Coronary artery (tissue), 2 donors: Measurements from ENCODE around the gene RYR3.

Experiments
- DNase-seq: peaks from one replicate; pipeline ENCODE4 v3.0.0-alpha.2; 2017; ENCODE audit warnings: low spot score
- H3K27ac ChIP-seq, 2 donors: fragments of 200-600 bp; sonication (generic); one replicate each; pipeline ENCODE4 v1.5.1; 2016 to 2019
- H3K4me3 ChIP-seq: fragments of 200-600 bp; sonication (generic); 2 replicates; pipeline ENCODE4 v1.5.1; 2016; ENCODE audit warnings: mild to moderate bottlenecking, moderate library complexity
- CTCF ChIP-seq: fragments of 200-600 bp; sonication (generic); IDR thresholded peaks from one replicate; pipeline ENCODE4 v1.5.1; 2019; ENCODE audit warnings: antibody characterized with exemption

Gene RYR3

DNA sequence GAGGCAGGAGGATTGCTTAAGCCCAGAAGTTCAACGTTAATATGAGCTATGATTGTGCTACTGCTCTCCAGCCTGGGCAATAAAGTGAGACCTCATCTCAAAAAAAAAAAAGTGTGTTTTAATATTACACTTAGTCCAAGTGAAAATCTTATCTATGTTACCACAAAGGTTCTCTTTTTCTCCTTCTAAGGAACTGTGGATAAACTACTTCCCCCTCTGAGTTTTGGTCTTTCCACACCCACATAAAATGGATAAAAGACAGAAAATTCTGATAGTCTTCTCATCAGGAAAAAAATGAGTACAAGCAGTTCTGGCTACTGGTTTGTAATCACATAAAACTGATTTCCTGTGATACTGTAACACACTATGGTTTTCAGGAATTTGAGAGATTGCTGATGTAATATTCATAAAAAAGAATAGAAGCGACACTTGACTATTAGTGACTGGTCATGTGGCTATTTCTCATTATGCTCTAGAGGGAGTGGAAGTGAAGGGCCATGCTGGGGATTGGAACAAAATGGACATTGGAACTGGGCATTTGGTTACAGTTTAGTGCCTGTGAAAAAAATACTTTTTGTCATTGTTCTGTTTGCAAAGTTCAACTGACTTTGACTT is 68.2 kb downstream of the RYR3 start:
- DNase-seq: no peak
- Histone ChIP-seq H3K27ac (no peak overlapping the region), H3K4me3 (no peak overlapping the region)
- no peak for TF ChIP-seq CTCF

DNA sequence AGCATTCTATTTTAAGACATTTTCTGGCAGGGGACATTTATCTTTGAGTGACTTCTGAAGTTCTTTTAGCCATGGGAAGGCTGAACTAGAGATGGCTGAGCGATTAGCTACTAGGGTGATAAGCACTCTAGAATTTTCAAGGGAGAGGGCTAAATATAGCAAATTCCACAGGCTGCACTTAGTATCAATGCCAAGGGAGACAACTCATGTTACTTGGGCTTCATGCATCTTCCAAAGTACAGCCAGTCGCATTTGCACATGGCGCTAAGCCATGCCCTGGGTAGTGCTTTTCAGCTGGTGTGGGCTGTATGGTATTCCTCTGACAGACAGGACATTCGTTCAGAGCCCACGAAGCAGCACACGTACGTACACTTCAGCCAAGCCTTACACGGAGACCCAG is 69.6 kb downstream of the RYR3 start:
- TF ChIP-seq CTCF: no peak
- no peak overlapping the region for H3K4me3 ChIP-seq
- no peak overlapping the region for H3K27ac ChIP-seq
- DNase-seq: no peak

DNA sequence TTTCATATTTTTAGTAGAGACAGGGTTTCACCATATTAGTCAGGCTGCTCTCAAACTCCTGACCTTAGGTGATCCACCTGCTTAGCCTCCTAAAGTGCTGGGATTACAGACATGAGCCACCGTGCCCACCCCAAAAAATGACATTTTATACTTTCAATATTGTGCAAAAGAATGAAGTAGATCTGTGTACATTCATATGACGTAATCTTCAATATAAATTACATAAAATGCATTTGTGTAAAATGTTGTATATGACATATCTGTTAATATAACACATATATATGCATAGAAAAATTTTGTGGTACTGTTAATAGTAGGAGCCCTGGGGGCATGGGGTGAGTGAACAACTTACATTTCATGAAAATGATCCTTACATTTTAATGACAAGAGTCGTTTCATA is 71.7 kb downstream of the RYR3 start:
- no peak for TF ChIP-seq CTCF
- Histone ChIP-seq H3K4me3 (no peak overlapping the region), H3K27ac (no peak overlapping the region)
- DNase-seq: no peak

DNA sequence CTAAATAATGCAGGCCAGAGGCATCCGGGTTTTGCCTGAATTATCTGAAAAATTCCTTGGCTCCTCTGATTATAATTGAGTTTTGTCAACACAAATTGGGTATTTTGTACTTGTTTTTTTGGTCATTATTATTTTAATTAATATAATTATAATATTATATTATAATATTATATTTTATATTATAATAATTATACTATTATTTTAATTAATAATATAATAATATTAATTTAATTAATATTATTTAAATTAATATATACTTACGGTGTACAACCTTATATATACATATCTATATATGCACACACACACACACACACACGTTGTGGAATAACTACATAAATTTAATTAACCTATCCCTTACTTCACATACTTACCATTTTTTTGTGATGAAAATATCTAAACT is 73.5 kb downstream of the RYR3 start:
- Histone ChIP-seq H3K27ac (no peak overlapping the region), H3K4me3 (no peak overlapping the region)
- DNase-seq: no peak
- TF ChIP-seq CTCF: no peak

DNA sequence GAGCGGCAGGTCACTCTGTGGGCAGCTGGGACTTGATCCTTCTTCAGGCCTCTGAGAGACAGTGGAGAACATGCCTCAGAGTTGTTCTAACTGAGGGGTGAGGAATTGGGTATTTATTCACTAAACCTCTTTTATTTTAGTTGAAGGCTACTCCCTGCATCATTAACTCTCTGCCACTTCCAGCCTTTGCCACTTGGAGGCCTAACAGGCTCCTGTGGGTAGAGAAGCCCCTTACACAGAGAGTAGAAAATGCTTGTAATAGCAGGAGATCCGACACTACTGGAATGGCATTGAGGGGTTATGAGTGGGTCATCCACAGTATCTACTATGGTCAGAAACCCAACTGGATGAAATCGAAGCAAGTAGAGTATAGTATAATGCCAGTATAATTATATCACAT is 81.7 kb downstream of the RYR3 start:
- H3K4me3 ChIP-seq: no peak overlapping the region
- no peak for DNase-seq
- no peak overlapping the region for H3K27ac ChIP-seq
- no peak for TF ChIP-seq CTCF

GRCh38 chr15:33393546-33393945 is 82.8 kb downstream of the RYR3 start:
- TF ChIP-seq CTCF: no peak
- no peak overlapping the region for H3K27ac ChIP-seq
- DNase-seq: no peak
- no peak overlapping the region for H3K4me3 ChIP-seq

DNA sequence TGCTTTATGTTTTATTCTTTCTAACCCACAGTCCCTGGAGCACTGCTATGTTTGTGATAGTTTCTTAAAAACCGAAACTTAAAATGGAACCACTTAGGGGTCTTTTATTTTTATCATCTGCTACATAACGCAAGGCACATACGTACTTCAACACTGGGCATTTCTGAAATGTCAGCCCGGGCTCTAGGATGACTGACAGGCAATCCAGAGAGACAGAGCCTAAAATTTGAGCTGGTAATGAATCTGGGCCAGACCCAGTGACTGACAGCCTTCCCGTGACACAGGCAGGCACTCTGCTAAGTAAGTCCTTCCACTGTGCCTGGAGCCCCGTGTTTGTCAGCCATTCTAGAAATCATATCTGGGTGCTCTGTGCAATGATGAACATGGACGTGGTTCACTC is 84.6 kb downstream of the RYR3 start:
- TF ChIP-seq CTCF: no peak
- DNase-seq: no peak
- H3K4me3 ChIP-seq: no peak overlapping the region
- no peak overlapping the region for H3K27ac ChIP-seq
